HG02852 (cell line): ENCODE results near the gene MSMB.
"Not testable (repeated sequence)": the region's sequence is repeated elsewhere in the genome, so short reads cannot be mapped to it uniquely, and the experiment has no call there.

ENCODE experiments used
- ATAC-seq: cut with Tn5 transposase; IDR thresholded peaks from one replicate; pipeline ENCODE4 v1.9.1; 2021; ENCODE audit warnings: mild to moderate bottlenecking, moderate library complexity; ENCODE audit not compliant: unreplicated experiment

MSMB gene

DNA sequence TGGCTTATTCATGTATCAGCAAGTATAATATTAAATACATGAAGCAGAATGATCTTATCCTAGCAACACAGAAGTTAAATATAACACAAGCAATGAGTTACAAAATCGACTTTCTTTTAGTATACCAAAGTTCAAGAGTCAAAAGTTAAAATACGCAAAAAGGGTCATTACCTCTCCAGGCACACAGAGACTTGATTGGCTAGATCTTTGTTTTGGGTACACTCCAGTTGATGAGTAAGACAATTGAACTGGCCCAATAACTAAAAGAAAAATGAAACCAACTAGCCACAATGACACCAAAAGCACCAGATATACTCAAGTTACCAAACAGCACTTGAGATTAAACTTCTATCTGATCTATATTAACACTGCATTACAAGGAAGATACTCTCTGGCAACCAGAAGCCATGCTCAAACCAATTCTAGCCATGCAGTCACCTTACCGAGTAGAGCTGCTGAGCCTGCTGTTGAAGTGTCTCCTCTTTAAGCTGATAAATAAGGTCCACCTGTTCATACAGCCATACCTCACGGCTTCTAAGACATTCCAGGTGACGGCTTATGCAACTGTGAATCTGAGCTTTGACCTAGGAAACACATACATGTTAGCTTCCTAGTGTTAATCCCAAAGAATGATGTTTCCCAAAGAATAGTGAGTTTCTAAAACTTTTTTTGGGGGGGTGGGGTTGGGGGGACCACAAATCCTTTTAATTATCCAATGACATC lies 31.2 kb downstream of the MSMB start:
- no peak for ATAC-seq

- no peak for ATAC-seq
Measured at GRCh38 chr10:46014206-46014605, 31.9 kb downstream of the MSMB start.

DNA sequence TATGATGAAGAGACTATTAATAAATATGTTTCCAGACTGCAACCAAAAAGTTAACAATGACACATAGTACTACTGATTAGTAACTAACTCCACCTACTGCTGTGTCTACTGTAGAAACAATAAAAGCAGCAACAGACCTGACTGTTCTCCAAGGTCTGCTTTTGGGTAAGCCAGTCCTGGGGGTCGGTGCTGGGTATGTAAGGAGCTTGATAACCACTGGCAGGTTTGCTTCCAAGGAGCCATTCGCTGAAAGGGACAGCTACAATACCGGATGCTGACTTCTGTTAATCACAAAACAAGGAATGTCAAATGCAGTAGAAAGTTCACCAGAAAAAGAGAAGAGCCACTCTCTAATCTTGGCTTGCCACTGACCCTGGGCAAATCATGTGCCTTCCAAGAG lies 33.3 kb downstream of the MSMB start:
- no peak for ATAC-seq

DNA sequence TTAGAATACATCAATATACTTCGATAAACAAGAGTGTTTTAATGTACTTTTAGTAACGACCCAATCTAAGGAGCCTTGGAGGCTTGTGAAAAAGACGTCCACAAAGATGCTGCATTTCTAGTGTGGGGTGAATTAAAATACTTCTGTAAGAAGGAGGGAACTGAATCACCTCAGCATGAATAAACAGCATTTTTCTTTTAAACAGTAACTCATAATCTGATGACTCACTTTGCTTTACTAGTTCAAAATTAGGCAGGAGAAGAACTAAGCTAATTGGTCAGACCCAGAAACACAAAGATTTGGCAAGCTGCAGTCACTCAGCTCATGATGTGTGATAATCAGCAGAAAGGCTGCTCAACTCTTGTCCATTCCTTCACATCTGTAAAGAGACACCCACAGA lies 39.9 kb downstream of the MSMB start:
- no peak for ATAC-seq

- ATAC-seq: no peak
Measured at GRCh38 chr10:46005383-46005782, 40.7 kb downstream of the MSMB start.

DNA sequence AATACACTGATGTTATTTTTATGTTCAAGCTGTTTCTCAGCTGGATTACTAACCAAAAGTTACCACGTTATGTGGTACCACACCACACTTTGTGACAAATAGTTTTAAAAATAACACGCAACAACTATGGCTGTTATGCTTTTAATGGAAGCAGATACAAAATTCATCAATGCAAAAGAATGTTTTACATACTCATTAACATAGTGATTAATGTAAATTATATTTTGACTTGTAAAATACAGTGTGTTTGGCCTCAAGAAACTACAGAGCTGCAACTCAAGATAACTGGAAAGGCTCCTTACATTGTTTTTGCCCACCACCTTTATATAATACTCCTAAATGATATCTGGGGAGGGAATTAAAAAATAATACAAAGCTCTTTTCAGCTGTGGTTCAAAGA lies 41.1 kb downstream of the MSMB start:
- ATAC-seq: no peak

DNA sequence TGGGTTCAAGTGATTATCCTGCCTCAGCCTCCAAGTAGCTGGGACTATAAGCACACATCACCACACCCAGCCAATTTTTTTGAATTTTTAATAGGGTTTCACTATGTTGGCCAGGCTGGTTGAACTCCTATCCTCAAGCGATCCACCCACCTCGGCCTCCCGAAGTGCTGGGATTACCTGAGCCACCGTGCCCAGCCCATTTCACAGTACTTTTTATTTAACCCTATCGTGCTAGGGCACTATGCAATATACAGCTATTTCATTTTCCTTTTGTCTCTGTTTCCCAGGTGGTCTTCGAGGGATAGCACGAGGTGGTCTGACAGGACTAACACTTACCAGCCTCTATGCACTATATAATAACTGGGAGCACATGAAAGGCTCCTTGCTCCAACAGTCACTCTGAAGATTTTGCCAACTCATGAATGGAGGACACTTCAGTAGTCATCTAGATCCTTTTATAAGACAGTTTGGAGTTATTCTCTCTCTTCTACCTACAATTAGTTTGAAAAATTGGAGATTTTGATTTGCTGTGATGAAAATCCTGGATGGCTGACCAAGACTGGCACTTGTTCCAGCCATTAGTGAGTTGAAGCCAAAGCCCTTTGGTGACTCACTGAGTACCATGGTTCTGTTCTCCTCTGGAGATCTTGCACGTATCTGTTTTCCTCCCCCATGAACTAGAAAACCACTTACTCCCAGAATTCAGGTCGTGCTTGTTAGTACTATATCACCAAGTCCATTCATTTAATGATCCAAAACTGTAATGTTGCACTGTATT lies 43.0 kb downstream of the MSMB start:
- ATAC-seq: no peak

GRCh38 chr10:46002189-46002687 lies 43.8 kb downstream of the MSMB start:
- ATAC-seq: not testable (repeated sequence)

- ATAC-seq: no peak
Measured at GRCh38 chr10:46001187-46001756, 44.8 kb downstream of the MSMB start.

GRCh38 chr10:46000538-46000937 lies 45.5 kb downstream of the MSMB start:
- ATAC-seq: no peak

DNA sequence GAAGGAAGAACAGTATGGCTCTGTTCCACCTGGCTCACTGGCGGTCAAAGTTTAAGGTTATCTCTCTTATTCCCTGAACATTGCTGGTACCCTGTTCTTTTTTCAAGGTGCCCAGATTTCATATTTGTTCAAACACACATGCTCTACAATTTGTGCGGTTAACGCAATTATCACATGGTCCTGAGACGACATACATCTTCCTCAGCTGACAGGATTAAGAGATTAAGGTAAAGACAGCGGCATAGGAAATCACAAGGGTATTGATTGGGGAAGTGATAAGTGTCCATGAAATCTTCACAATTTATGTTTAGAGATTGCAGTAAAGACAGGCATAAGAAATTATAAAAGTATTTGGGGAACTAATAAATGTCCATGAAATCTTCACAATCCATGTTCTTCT lies 46.1 kb downstream of the MSMB start:
- ATAC-seq: not testable (repeated sequence)

GRCh38 chr10:45997994-45998763 lies 47.9 kb downstream of the MSMB start:
- ATAC-seq: no peak

GRCh38 chr10:45997557-45997956 lies 48.5 kb downstream of the MSMB start:
- ATAC-seq: no peak

DNA sequence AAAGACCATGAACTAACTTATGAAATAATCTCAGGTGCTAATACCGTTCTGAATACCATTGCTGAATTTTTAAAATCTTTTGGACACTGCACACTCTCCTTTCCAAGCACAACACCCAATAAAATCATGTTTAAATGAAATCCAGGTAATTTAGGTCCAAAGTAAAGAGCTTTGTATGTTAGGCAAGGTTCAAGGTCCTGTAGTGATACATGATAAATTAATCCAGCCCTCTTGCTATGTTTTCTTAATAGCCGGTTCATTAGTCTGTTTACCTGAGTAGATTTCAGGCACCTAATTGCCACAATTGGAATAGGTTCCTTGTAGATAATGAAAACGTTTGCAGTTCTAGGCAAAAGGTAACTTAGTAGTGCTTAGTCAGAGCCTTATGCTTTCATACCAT lies 60.5 kb downstream of the MSMB start:
- not testable (repeated sequence) for ATAC-seq

- ATAC-seq: not testable (repeated sequence)
Measured at GRCh38 chr10:45984473-45984872, 61.6 kb downstream of the MSMB start.

- not testable (repeated sequence) for ATAC-seq
Measured at GRCh38 chr10:45983538-45984186, 62.4 kb downstream of the MSMB start.
